ENCODE measurements around the gene SNTA1.

- no peak for TF ChIP-seq CTCF (IDR thresholded peaks at IDR 0.05 in 8 of 11, conservative IDR thresholded peaks at IDR 0.05 in 3 of 11)
- no peak for TF ChIP-seq POLR2AphosphoS5 (IDR thresholded peaks at IDR 0.05)
- TF ChIP-seq POLR2A (IDR thresholded peaks at IDR 0.05): no peak
Measured at GRCh38 chr20:33377366-33377765, 66.2 kb downstream of the SNTA1 start.

All from spleen (tissue), 7 donors.